Endometrium (tissue), 2 donors: ENCODE data around the gene APOC4.
"Not testable (repeated sequence)": the region's sequence is repeated elsewhere in the genome, so short reads cannot be mapped to it uniquely, and the experiment has no call there.

ENCODE experiments used
- FAIRE-seq: peaks from 2 replicates; lab custom pipeline; 2012; peaks lifted over from hg19 to GRCh38; lab: Jason Lieb, UNC
- donor health status: control.
- donor health status: control.

APOC4 gene

GRCh38 chr19:44914433-44915206, 27.4 kb upstream of the APOC4 start, which contains the start of gene APOC1:
APOC1 (plus strand) TSS chr19:44914608; CDS start chr19:44914892, 284 bp downstream.
- FAIRE-seq = not testable (repeated sequence)

GRCh38 chr19:44924243-44924725, 17.8 kb upstream of the APOC4 start:
- FAIRE-seq = no peak

GRCh38 chr19:44925114-44925891, 16.7 kb upstream of the APOC4 start:
- no peak for FAIRE-seq

GRCh38 chr19:44926245-44927077, 15.6 kb upstream of the APOC4 start:
- FAIRE-seq = not testable (repeated sequence)

GRCh38 chr19:44927746-44928145, 14.3 kb upstream of the APOC4 start:
- no peak for FAIRE-seq

GRCh38 chr19:44930088-44930487, 11.9 kb upstream of the APOC4 start:
- no peak for FAIRE-seq

- FAIRE-seq = no peak
These were observed 10.5 kb upstream of the APOC4 start for GRCh38 chr19:44931541-44931940.

GRCh38 chr19:44939668-44940067, 2.4 kb upstream of the APOC4 start:
- FAIRE-seq = no peak

- FAIRE-seq = no peak
These were observed 1.8 kb downstream of the APOC4 start for GRCh38 chr19:44943801-44944249.

- no peak for FAIRE-seq
These were observed 5.1 kb downstream of the APOC4 start for GRCh38 chr19:44947041-44947581.

- FAIRE-seq = no peak
These were observed 6.2 kb downstream of the APOC4 start for GRCh38 chr19:44948237-44948636.

GRCh38 chr19:44948763-44949374, 6.8 kb downstream of the APOC4 start:
- FAIRE-seq = no peak

- no peak for FAIRE-seq
These were observed 7.5 kb downstream of the APOC4 start for GRCh38 chr19:44949550-44949949.

GRCh38 chr19:44951179-44952159, 9.4 kb downstream of the APOC4 start:
- FAIRE-seq = no peak

GRCh38 chr19:44954278-44954648, 12.2 kb downstream of the APOC4 start:
- FAIRE-seq = no peak

- FAIRE-seq = no peak
These were observed 12.8 kb downstream of the APOC4 start, which contains the start of gene CLPTM1 for GRCh38 chr19:44954649-44955504. CLPTM1 (plus strand) TSS chr19:44955380; CDS start chr19:44955396, 16 bp downstream.

- no peak for FAIRE-seq
These were observed 13.7 kb downstream of the APOC4 start for GRCh38 chr19:44955505-44956439.

- no peak for FAIRE-seq
These were observed 15.5 kb downstream of the APOC4 start for GRCh38 chr19:44957526-44957925.
